HG03175 (cell line): Measurements from ENCODE around the gene TRIM41.
"Not testable (repeated sequence)": the region's sequence is repeated elsewhere in the genome, so short reads cannot be mapped to it uniquely, and the experiment has no call there.

Experiments used
- ATAC-seq: cut with Tn5 transposase; IDR thresholded peaks from one replicate; pipeline ENCODE4 v1.9.1; 2021; ENCODE audit warnings: mild to moderate bottlenecking, moderate library complexity; ENCODE audit not compliant: unreplicated experiment

The TRIM41 gene

DNA sequence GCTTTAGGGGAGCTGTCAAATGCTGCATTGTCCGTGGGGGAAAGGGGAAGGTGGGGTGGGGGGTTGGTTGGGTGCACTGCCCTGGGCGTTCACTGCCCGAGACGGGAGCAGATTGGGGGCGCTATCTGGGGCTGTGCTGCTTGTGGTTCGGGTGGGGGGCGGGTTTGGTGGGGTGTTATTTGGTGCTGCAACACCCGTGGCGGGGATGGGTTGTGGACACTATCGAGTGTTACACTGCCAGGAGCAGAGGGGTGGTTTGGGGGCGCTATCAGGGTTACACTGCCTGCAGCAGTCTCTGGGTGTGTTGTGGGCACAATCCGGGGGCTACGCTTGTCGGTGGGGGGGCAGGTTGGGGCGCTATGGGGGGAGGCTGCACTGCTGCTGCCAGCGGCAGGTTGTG is 59.3 kb downstream of the TRIM41 start:
- not testable (repeated sequence) for ATAC-seq

DNA sequence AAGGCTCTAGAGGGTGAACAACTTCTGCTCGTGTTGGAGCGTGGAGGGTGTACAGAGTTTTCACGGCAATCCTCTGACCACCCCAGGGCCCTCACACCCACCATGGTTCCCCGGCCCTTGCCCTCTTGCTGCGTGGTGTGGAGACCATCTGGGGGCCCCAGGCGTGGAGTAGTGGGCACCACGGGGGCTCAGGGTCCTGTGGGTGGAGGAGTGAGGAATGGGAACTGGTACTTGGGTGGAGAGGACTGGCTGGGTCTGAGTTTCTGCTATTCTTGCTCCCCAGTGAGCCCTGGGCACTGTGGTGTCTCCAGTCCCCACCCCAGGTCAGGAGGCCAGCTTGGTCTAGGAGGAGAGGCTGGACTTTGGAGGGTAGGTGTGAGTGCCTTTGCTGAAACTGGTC is 59.8 kb downstream of the TRIM41 start:
- ATAC-seq, result no peak

DNA sequence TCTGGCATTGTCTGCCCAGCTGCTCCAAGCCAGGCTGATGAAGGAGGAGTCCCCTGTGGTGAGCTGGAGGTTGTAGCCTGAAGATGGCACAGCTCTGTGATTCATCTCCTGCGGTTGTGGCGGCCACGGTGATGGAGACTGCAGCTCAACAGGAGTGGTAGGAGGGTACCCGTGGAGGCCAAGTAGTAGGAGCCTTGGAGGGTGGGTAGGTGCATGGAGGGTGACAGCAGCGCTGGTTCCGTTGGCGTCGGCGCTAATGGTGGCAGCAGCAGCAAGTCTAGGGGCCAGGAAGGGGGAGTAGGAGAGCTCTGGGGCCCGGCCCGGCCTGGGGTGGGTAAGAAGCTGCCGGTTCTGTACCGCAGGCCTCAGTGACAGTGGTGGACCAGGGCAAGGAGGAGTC is 60.3 kb downstream of the TRIM41 start:
- ATAC-seq, result no peak

DNA sequence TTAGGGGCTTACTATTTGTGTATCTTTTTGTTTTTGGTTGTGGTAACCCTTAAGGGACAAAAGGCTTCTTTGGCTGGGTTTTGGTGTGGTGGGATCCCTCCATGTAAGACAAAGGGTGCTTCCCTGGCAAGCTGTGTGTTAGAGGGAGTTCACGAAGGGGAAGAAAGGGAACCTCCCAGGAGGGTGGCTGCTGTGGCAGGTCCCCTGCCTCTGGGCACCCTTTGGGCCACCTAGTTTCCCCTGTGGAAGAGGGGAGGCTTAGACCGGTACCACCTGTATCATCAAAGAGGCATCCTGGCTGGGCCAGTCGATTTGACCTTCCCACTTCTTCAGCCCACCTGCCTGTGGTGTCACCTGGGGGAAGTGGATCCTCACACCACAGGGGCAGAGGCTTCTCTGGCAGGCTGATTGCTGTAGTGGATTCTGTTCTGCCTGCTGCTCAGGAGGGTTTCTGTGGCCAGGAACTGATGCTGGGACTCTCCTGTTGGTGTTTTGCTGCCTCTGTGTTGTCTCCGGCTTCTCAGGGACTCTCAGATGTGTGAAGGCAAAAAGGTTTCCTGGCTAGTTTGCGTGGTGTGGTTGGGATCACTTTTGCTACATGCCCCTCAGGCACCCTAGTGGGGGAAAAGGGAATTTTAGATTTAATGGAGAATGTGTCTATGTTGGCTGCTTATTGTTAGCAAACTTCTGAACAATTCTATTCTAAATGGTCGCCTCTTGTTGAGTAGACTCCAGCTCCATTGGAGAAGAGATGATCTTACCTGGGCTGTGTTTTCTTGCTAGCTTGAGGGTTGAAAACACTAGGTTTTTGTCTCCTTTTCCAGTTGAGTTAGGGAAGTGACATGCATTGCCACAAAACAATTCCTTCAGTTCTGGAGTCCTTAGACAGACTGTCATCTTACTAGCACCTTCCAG is 61.0 kb downstream of the TRIM41 start:
- ATAC-seq, result not testable (repeated sequence)
